PC-9 (cell line): ENCODE results near the gene WASL. TPM values are rescaled to one million over a fixed set of nuclear protein-coding genes. Genes with fewer than 3 reads are reported as not detected.

Source experiments
- BruUV-seq: library from RNA; stranded (reverse); fragments of 400-500 nt; replicated peaks from 2 replicates; lab custom pipeline; 2021; lab: Mats Ljungman, UMichigan
- CTCF ChIA-PET: fragments of 300-600 bp; sonication (Branson Sonifier 250); formaldehyde crosslinking; loops from one replicate; lab custom pipeline; 2022; ENCODE audit warnings: antibody characterized with exemption; lab: Charles Lee
- POLR2A ChIA-PET: fragments of 300-600 bp; sonication (Branson Sonifier 250); formaldehyde crosslinking; loops from one replicate; lab custom pipeline; 2022; ENCODE audit warnings: antibody characterized with exemption; ENCODE audit not compliant: unreplicated experiment; lab: Charles Lee
- DNase-seq, 2 experiments: peaks; one replicate each; pipeline versions ENCODE4 v3.0.0 to v3.0.0-alpha.2; 2015 to 2022; ENCODE audit warnings: mixed read lengths in 1 of 2
- H2AFZ ChIP-seq: fragments of 200-600 bp; sonication (generic); 2 replicates; pipeline ENCODE4 v1.8.1; 2017; ENCODE audit warnings: antibody characterized with exemption
- H3F3A ChIP-seq: fragments of 200-600 bp; sonication (generic); 2 replicates; pipeline ENCODE4 v1.8.1; 2017; ENCODE audit warnings: antibody characterized with exemption, mild to moderate bottlenecking, low read depth; ENCODE audit not compliant: insufficient read depth
- H3K27ac ChIP-seq: fragments of 200-600 bp; sonication (generic); 2 replicates; pipeline ENCODE4 v1.6.1; 2016; ENCODE audit warnings: mixed run types
- H3K27me3 ChIP-seq: fragments of 200-600 bp; sonication (generic); 2 replicates; pipeline ENCODE4 v1.6.1; 2016; ENCODE audit warnings: low read depth, mixed run types; ENCODE audit not compliant: insufficient read depth
- H3K36me3 ChIP-seq: fragments of 200-600 bp; sonication (generic); 2 replicates; pipeline ENCODE4 v1.6.1; 2016; ENCODE audit warnings: low read depth, mixed run types
- H3K4me1 ChIP-seq: fragments of 200-600 bp; sonication (generic); replicated peaks from 2 replicates; pipeline ENCODE4 v1.6.1; 2016; ENCODE audit warnings: mixed run types; ENCODE audit not compliant: insufficient read depth
- H3K4me2 ChIP-seq: fragments of 200-600 bp; sonication (generic); 2 replicates; pipeline ENCODE4 v1.6.1; 2017; ENCODE audit warnings: mixed run types
- H3K4me3 ChIP-seq: fragments of 200-600 bp; sonication (generic); 2 replicates; pipeline ENCODE4 v1.6.1; 2016; ENCODE audit warnings: mixed run types
- H3K79me2 ChIP-seq: fragments of 200-600 bp; sonication (generic); 2 replicates; pipeline ENCODE4 v1.6.1; 2017; ENCODE audit warnings: low read depth, mixed run types
- H3K9me2 ChIP-seq: fragments of 200-600 bp; sonication (generic); 2 replicates; pipeline ENCODE4 v1.8.1; 2017; ENCODE audit warnings: mild to moderate bottlenecking; ENCODE audit not compliant: insufficient read depth
- H3K9me3 ChIP-seq: fragments of 200-600 bp; sonication (generic); 2 replicates; pipeline ENCODE4 v1.8.1; 2016; ENCODE audit warnings: low read depth; ENCODE audit not compliant: insufficient read depth
- H4K20me1 ChIP-seq: fragments of 200-600 bp; sonication (generic); 2 replicates; pipeline ENCODE4 v1.8.1; 2017; ENCODE audit not compliant: insufficient read depth
- CTCF ChIP-seq: fragments of 200-600 bp; sonication (generic); conservative IDR thresholded peaks from 2 replicates; pipeline ENCODE4 v1.6.1; 2017; ENCODE audit warnings: mixed run types, antibody characterized with exemption, mild to moderate bottlenecking, moderate library complexity
- EZH2 ChIP-seq: fragments of 200-600 bp; sonication (generic); IDR thresholded peaks from 2 replicates; pipeline ENCODE4 v1.8.0; 2017; ENCODE audit warnings: antibody characterized with exemption, low read depth
- intact Hi-C: fragments of 100-400 bp; cut with micrococcal nuclease; formaldehyde crosslinking; loops from one replicate; pipeline ENCODE4 v1.10.0; 2022; ENCODE audit not compliant: unreplicated experiment
- total RNA-seq: library from RNA; stranded (reverse); gene quantifications from 2 replicates; pipeline ENCODE4 v1.2.3, GENCODE V29; 2021

Gene WASL
- total RNA-seq, 1 experiment from 2014 or later = 40.3 TPM

- peaks cover 20% of the 10 kb centered on the region for H3K4me1 ChIP-seq
- H3K9me2 ChIP-seq = no peaks in the 10 kb centered on the region
- no peak overlapping the region for H3K4me3 ChIP-seq
- BruUV-seq = no TSS peak
- no peak for DNase-seq
- H3K27me3 ChIP-seq = no peaks in the 10 kb centered on the region
- intact Hi-C loops = loop anchor here (5.0 to 10.0 kb wide), 4 partner anchors 43 to 1145 kb away; no protein-coding TSS in a partner anchor
- no peak for TF ChIP-seq CTCF
- no peak for TF ChIP-seq EZH2
- H2AFZ ChIP-seq = no peak overlapping the region
- POLR2A ChIA-PET = no interaction called here
- peaks cover 6% of the 10 kb centered on the region; the same call in 1 of the 2 replicates for H3F3A ChIP-seq
- H3K4me2 ChIP-seq = no peak overlapping the region
- no peaks in the 10 kb centered on the region for H3K79me2 ChIP-seq
- no peak overlapping the region for H3K27ac ChIP-seq
- no peaks in the 10 kb centered on the region for H4K20me1 ChIP-seq
- no peaks in the 10 kb centered on the region for H3K36me3 ChIP-seq
- CTCF ChIA-PET = no interaction called here
- H3K9me3 ChIP-seq = no peaks in the 10 kb centered on the region
Observed at GRCh38 chr7:123639631-123640030, 109.2 kb downstream of the WASL start.

- TF ChIP-seq EZH2 (no peak), CTCF (no peak)
- Histone ChIP-seq H3K4me1 (peaks cover 16% of the 10 kb centered on the region), H3K4me3 (no peak overlapping the region), H3K9me2 (no peaks in the 10 kb centered on the region), H3K27me3 (no peaks in the 10 kb centered on the region), H3K9me3 (no peaks in the 10 kb centered on the region), H3K27ac (no peak overlapping the region), H3K4me2 (no peak overlapping the region), H3K79me2 (no peaks in the 10 kb centered on the region), H4K20me1 (no peaks in the 10 kb centered on the region), H2AFZ (no peak overlapping the region), H3F3A (no peaks in the 10 kb centered on the region), H3K36me3 (no peaks in the 10 kb centered on the region)
- POLR2A ChIA-PET = no interaction called here
- no peak for DNase-seq
- no TSS peak for BruUV-seq
- CTCF ChIA-PET = no interaction called here
- intact Hi-C loops = loop anchor here (2.0 to 10.0 kb wide), 5 partner anchors 44 to 1147 kb away; no protein-coding TSS in a partner anchor
Observed at GRCh38 chr7:123637878-123638277, 110.9 kb downstream of the WASL start.

GRCh38 chr7:123637203-123637602, 111.6 kb downstream of the WASL start:
- CTCF ChIA-PET = no interaction called here
- intact Hi-C loops = loop anchor here (2.0 to 10.0 kb wide), 5 partner anchors 45 to 1148 kb away; no protein-coding TSS in a partner anchor
- no peak overlapping the region for H3K27ac ChIP-seq
- BruUV-seq = no TSS peak
- H3K9me3 ChIP-seq = no peaks in the 10 kb centered on the region
- H3K4me1 ChIP-seq = peaks cover 18% of the 10 kb centered on the region
- no peaks in the 10 kb centered on the region for H3K27me3 ChIP-seq
- POLR2A ChIA-PET = interaction anchor here (0.5 kb wide), 1 partner anchor 163 kb away, joined by 3 read pairs; no protein-coding TSS in a partner anchor
- no peaks in the 10 kb centered on the region for H3K79me2 ChIP-seq
- no peak overlapping the region for H2AFZ ChIP-seq
- no peaks in the 10 kb centered on the region for H3K9me2 ChIP-seq
- no peak for TF ChIP-seq EZH2
- no peak for TF ChIP-seq CTCF
- H3K4me3 ChIP-seq = no peak overlapping the region
- no peaks in the 10 kb centered on the region for H3F3A ChIP-seq
- H3K4me2 ChIP-seq = no peak overlapping the region
- DNase-seq = no peak
- no peaks in the 10 kb centered on the region for H4K20me1 ChIP-seq
- no peaks in the 10 kb centered on the region for H3K36me3 ChIP-seq
